ENCODE results near the gene PRKCZ.
"Not testable (repeated sequence)": the region's sequence is repeated elsewhere in the genome, so short reads cannot be mapped to it uniquely, and the experiment has no call there.

Gene PRKCZ

GRCh38 chr1:2135941-2136340 is 85.7 kb downstream of the PRKCZ start:
- DNase-seq (ENCODE audit: low read depth): no peak

GRCh38 chr1:2136386-2137235 is 86.4 kb downstream of the PRKCZ start:
- DNase-seq (ENCODE audit: low read depth): no peak

GRCh38 chr1:2137257-2138121 is 87.3 kb downstream of the PRKCZ start:
- no peak for DNase-seq (ENCODE audit: low read depth)

GRCh38 chr1:2139156-2139555 is 88.9 kb downstream of the PRKCZ start:
- DNase-seq (ENCODE audit: low read depth): not testable (repeated sequence)

DNA sequence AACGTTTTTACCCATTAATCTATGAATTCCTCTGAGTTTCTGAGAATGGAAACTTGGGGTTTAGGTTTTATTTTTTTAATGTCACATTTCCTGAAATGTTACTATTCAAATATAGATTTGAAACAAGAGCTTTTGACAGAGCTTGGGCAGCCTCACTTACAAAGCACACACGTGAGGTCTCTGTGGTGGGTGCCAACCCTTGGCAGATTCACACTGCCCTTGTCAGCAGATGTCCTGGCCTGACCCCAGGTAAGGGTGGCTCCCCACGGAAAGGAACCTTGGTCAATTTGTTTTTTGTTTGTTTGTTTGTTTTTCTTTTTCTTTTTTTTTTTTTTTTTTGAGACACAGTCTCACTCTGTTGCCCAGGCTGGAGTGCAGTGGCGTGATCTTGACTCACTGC is 90.8 kb downstream of the PRKCZ start:
- no peak for DNase-seq (ENCODE audit: low read depth)

DNA sequence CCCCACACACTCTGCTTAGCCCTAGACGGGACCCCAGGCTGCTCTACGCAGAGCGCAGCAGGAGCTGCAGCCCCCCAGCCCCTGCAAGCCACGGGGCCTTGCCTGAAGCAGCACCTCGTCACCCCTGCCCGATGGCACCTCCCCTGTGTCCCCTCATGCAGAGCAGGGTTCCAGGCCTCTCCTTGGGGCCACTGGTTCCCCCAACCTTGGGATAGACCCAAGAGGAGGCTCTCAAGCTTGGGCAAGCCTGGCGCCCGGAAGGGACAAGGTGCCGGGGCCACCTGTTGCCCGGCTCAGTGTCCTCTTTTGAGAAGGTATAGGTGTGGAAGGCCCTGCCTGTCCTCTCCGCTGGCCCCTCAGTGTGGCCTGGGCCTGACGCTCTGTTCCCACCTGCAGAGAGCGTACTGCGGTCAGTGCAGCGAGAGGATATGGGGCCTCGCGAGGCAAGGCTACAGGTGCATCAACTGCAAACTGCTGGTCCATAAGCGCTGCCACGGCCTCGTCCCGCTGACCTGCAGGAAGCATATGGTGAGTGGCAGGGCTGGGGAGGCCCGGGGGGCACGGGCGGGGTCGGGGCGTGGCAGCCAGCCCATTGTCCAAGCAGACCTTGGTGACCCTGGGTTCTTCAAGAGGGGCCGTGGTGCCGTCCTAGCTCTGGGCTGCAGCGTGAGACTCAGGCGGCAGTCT is 93.7 kb downstream of the PRKCZ start:
- no peak for DNase-seq (ENCODE audit: low read depth)

GRCh38 chr1:2144501-2145090 is 94.4 kb downstream of the PRKCZ start:
- DNase-seq (ENCODE audit: low read depth): no peak

GRCh38 chr1:2145946-2146835 is 96.0 kb downstream of the PRKCZ start:
- DNase-seq (ENCODE audit: low read depth): no peak

- no peak for DNase-seq (ENCODE audit: low read depth)
These were observed 96.8 kb downstream of the PRKCZ start for GRCh38 chr1:2146836-2147517.

- not testable (repeated sequence) for DNase-seq (ENCODE audit: low read depth)
These were observed 97.7 kb downstream of the PRKCZ start for GRCh38 chr1:2147869-2148268.

DNA sequence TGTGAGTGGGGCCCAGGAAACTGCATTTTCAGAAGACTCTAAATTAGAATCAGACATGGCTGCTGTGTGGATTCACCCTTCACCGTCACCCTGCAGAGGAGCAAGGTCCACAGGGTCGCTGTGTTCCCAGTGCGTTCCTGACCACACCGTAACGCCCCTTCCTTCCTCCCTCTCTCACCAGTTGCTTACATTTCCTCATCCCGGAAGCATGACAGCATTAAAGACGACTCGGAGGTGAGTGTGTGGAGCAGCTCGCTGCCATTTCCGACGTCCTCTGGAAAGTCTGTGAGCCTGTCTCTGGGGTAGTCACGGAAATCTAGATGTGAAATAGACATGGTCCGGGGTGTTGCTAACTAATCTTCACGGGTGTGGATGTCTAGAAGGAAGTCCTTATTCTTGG is 98.5 kb downstream of the PRKCZ start:
- DNase-seq (ENCODE audit: low read depth): no peak

- no peak for DNase-seq (ENCODE audit: low read depth)
These were observed 100.6 kb downstream of the PRKCZ start for GRCh38 chr1:2150801-2151200.

GRCh38 chr1:2151252-2151651 is 101.0 kb downstream of the PRKCZ start:
- peak; percentile 65 for DNase-seq (ENCODE audit: low read depth)

- peak; percentile 27 for DNase-seq (ENCODE audit: low read depth)
These were observed 101.7 kb downstream of the PRKCZ start for GRCh38 chr1:2151911-2152310.

GRCh38 chr1:2152954-2153353 is 102.7 kb downstream of the PRKCZ start:
- no peak for DNase-seq (ENCODE audit: low read depth)

- DNase-seq (ENCODE audit: low read depth): no peak
These were observed 103.8 kb downstream of the PRKCZ start for GRCh38 chr1:2154022-2154421.

DNA sequence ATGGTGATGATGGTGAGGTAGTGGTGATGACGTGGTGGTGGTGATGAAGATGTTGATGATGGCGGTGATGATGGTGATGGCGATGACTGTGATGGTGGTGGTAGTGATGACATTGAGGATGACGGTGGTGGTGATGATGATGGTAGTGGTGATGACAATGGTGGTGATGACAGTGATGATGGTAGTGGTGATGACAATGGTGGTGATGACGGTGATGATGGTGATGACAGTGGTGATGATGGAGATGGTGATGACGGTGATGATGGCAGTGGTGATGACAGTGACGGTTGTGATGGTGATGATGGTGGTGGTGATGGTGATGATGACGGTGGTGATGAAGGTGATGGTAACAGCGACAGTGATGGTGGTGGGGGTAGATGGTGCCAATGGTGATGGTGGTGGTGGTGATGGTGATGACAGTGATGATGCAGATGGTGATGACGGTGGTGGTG is 105.0 kb downstream of the PRKCZ start:
- DNase-seq (ENCODE audit: low read depth): no peak

- no peak for DNase-seq (ENCODE audit: low read depth)
These were observed 105.6 kb downstream of the PRKCZ start for GRCh38 chr1:2155788-2156187.

GRCh38 chr1:2156866-2157265 is 106.7 kb downstream of the PRKCZ start:
- no peak for DNase-seq (ENCODE audit: low read depth)

GRCh38 chr1:2157856-2158255 is 107.6 kb downstream of the PRKCZ start:
- no peak for DNase-seq (ENCODE audit: low read depth)

All from iris pigment epithelial cell (primary cell).